Inferior parietal cortex (tissue), 1 donor: ENCODE results near the gene BTNL2.
A peak's percentile ranks its signal among the peaks of the same experiment; 100 is the strongest.

ENCODE experiments used
- DNase-seq: peaks from one replicate; pipeline ENCODE4 v3.0.0-alpha.2; 2016; ENCODE audit errors: extremely low spot score

The BTNL2 gene

GRCh38 chr6:32415521-32416019 lies 8.6 kb upstream of the BTNL2 start:
- peak; percentile 83 for DNase-seq

- peak; percentile 72 for DNase-seq
Observed at GRCh38 chr6:32413427-32414047, 6.6 kb upstream of the BTNL2 start.

- no peak for DNase-seq
Observed at GRCh38 chr6:32411566-32412327, 4.8 kb upstream of the BTNL2 start.

- DNase-seq = no peak
Observed at GRCh38 chr6:32410906-32411305, 3.9 kb upstream of the BTNL2 start.

GRCh38 chr6:32406197-32406596 lies 784 bp downstream of the BTNL2 start:
- no peak for DNase-seq

GRCh38 chr6:32405656-32406055 lies 1.3 kb downstream of the BTNL2 start:
- no peak for DNase-seq

- DNase-seq = no peak
Observed at GRCh38 chr6:32402812-32403211, 4.2 kb downstream of the BTNL2 start.

- DNase-seq = no peak
Observed at GRCh38 chr6:32401284-32401963, 5.6 kb downstream of the BTNL2 start.

- DNase-seq = no peak
Observed at GRCh38 chr6:32397252-32397920, 9.6 kb downstream of the BTNL2 start.

- no peak for DNase-seq
Observed at GRCh38 chr6:32396028-32396427, 11.0 kb downstream of the BTNL2 start.

GRCh38 chr6:32393665-32394420 lies 13.1 kb downstream of the BTNL2 start:
- DNase-seq = no peak

GRCh38 chr6:32391505-32391904 lies 15.5 kb downstream of the BTNL2 start:
- no peak for DNase-seq

GRCh38 chr6:32387589-32388340 lies 19.2 kb downstream of the BTNL2 start:
- DNase-seq = no peak

- DNase-seq = no peak
Observed at GRCh38 chr6:32386040-32386439, 20.9 kb downstream of the BTNL2 start.

- no peak for DNase-seq
Observed at GRCh38 chr6:32382757-32383420, 24.1 kb downstream of the BTNL2 start.

GRCh38 chr6:32379545-32379944 lies 27.4 kb downstream of the BTNL2 start:
- DNase-seq = no peak

- DNase-seq = no peak
Observed at GRCh38 chr6:32375739-32376529, 31.0 kb downstream of the BTNL2 start.

GRCh38 chr6:32371803-32372202 lies 35.2 kb downstream of the BTNL2 start, which contains the start of gene TSBP1:
TSBP1 (minus strand) TSS chr6:32371903; CDS start chr6:32371706, 197 bp downstream.
- DNase-seq = no peak

- no peak for DNase-seq
Observed at GRCh38 chr6:32371229-32371628, 35.8 kb downstream of the BTNL2 start.
